ENCODE data around the gene FERMT3. TPM values are rescaled to one million over a fixed set of nuclear protein-coding genes. Genes with fewer than 3 reads are reported as not detected.

Gene FERMT3
- total RNA-seq, 4 donors from 2014 or later, result 15.1 to 94.1 (median 23.2) TPM

DNA sequence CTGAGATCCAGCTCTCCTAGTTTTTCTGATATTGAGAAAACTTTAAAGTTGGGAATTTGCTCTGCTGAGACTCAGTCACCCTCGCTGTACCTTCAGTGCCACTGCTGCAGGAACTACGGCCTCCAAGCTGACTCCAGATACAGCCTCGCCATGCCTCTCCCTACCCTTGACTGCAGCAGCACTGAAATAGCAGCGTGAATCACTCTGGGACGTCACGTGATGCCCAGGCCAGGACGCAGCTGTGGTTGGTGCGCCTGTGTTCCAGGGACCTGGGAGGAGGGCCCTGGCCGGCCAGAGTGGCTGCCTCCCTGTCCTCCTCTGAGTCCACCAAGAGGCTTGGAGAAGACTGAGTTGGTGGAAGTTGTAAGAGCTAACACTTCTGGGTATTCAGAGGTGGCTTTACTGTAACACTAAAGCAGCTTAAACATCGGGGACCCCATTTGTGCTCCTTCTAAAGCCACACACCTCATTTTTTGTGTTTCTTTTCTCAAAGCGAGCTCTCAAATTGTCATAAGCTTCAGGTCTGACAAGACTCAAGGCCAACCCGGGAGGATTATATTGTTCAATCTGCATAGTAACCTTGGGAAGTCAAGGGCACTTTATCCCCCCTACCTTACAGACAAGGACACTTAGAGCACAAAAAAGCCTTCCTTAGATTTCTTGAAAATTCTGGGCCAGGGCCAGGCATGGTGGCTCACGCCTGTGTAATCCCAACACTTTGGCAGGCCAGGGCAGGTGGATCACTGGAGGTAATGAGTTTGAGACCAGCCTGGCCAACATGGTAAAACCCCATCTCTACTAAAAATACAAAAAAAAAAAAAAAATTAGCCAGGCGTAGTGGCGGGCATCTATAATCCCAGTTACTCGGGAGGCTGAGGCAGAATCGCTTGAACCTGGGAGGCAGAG, 24.8 kb upstream of the FERMT3 start:
- Histone ChIP-seq H3K4me3 (no peak overlapping the region), H3K9me3 (no peaks in the 10 kb centered on the region), H3K27me3 (no peaks in the 10 kb centered on the region), H3K36me3 (no peaks in the 10 kb centered on the region), H3K4me1 (peaks cover 0 to 39% (median 8%) of the 10 kb centered on the region in 4 donors), H3K27ac (peak overlapping the region; percentile 25 to 86 (median 58))
- DNase-seq, result peak; percentile 70 to 95 (median 92)
- TF ChIP-seq, protein P1, sequence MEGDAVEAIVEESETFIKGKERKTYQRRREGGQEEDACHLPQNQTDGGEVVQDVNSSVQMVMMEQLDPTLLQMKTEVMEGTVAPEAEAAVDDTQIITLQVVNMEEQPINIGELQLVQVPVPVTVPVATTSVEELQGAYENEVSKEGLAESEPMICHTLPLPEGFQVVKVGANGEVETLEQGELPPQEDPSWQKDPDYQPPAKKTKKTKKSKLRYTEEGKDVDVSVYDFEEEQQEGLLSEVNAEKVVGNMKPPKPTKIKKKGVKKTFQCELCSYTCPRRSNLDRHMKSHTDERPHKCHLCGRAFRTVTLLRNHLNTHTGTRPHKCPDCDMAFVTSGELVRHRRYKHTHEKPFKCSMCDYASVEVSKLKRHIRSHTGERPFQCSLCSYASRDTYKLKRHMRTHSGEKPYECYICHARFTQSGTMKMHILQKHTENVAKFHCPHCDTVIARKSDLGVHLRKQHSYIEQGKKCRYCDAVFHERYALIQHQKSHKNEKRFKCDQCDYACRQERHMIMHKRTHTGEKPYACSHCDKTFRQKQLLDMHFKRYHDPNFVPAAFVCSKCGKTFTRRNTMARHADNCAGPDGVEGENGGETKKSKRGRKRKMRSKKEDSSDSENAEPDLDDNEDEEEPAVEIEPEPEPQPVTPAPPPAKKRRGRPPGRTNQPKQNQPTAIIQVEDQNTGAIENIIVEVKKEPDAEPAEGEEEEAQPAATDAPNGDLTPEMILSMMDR (IDR thresholded peaks at IDR 0.05), result no peak
- TF ChIP-seq POLR2A (IDR thresholded peaks at IDR 0.05), result peak; percentile 65 to 90

GRCh38 chr11:64183890-64184289, 22.6 kb upstream of the FERMT3 start:
- Histone ChIP-seq H3K27me3 (no peaks in the 10 kb centered on the region), H3K9me3 (no peaks in the 10 kb centered on the region), H3K4me3 (no peak overlapping the region), H3K27ac (peak overlapping the region in 1 of 4 donors; percentile 10), H3K4me1 (peaks cover 0 to 39% (median 8%) of the 10 kb centered on the region in 4 donors), H3K36me3 (no peaks in the 10 kb centered on the region)
- TF ChIP-seq, protein P1 (IDR thresholded peaks at IDR 0.05), result no peak
- no peak for TF ChIP-seq POLR2A (IDR thresholded peaks at IDR 0.05)
- no peak for DNase-seq

GRCh38 chr11:64185175-64185692, 21.3 kb upstream of the FERMT3 start:
- DNase-seq, result peak in 2 of 3 donors; percentile 75 to 93
- H3K4me1 ChIP-seq, result peaks cover 0 to 39% (median 8%) of the 10 kb centered on the region in 4 donors
- peak overlapping the region; percentile 69 to 90 (median 72) for H3K4me3 ChIP-seq
- H3K27ac ChIP-seq, result peak overlapping the region in 3 of 4 donors; percentile 91 to 97 (median 95)
- no peaks in the 10 kb centered on the region for H3K9me3 ChIP-seq
- peaks cover 0 to 7% (median 0%) of the 10 kb centered on the region in 3 donors for H3K36me3 ChIP-seq
- no peaks in the 10 kb centered on the region for H3K27me3 ChIP-seq
- TF ChIP-seq, protein P1 (IDR thresholded peaks at IDR 0.05), result peak in 4 of 6 experiments; percentile 25 to 90 (median 76)
- TF ChIP-seq POLR2A (IDR thresholded peaks at IDR 0.05), result peak; percentile 99

- Histone ChIP-seq H3K27me3 (no peaks in the 10 kb centered on the region), H3K4me1 (peaks cover 0 to 33% (median 8%) of the 10 kb centered on the region in 4 donors)
Measured at GRCh38 chr11:64185693-64186491, 20.6 kb upstream of the FERMT3 start, which contains the start of gene STIP1. Gene STIP1 (plus strand): TSS chr11:64186171. CDS start chr11:64186262, 91 bp downstream.

More at GRCh38 chr11:64185693-64186491, 20.6 kb upstream of the FERMT3 start, which contains the start of gene STIP1:
- peak within 1 kb of the TSS in 3 of 4 donors; percentile 93 to 97 (median 95) for H3K27ac ChIP-seq
- peak; percentile 97 to 99 (median 98) for DNase-seq
- TF ChIP-seq, protein P1 (IDR thresholded peaks at IDR 0.05), result peak in 4 of 6 experiments; percentile 33 to 63 (median 50)
- TF ChIP-seq POLR2A (IDR thresholded peaks at IDR 0.05), result peak; percentile 16 to 81
- H3K9me3 ChIP-seq, result no peaks in the 10 kb centered on the region
- peak within 1 kb of the TSS; percentile 69 to 90 (median 72) for H3K4me3 ChIP-seq
- H3K36me3 ChIP-seq, result peaks cover 0 to 7% (median 0%) of the 10 kb centered on the region in 3 donors

Data from Peyer's patch (tissue), 4 donors.